SKM-1 (cell line): ENCODE data around the gene PIGW.
A peak's percentile ranks its signal among the peaks of the same experiment; 100 is the strongest.

Experiments
- DNase-seq: peaks from one replicate; lab custom pipeline; 2025; ENCODE audit not compliant: unreplicated experiment; lab: John Stamatoyannopoulos, UW

The PIGW gene

GRCh38 chr17:36545077-36545464 is 10.3 kb downstream of the PIGW start:
- peak; percentile 60 for DNase-seq

GRCh38 chr17:36545465-36546417 is 11.0 kb downstream of the PIGW start:
- peak; percentile 90 for DNase-seq

- no peak for DNase-seq
These were observed 11.8 kb downstream of the PIGW start for GRCh38 chr17:36546418-36547093.

- DNase-seq, result no peak
These were observed 13.0 kb downstream of the PIGW start for GRCh38 chr17:36547776-36548175.

- DNase-seq, result peak; percentile 4
These were observed 16.0 kb downstream of the PIGW start for GRCh38 chr17:36550491-36551417.

GRCh38 chr17:36553459-36553858 is 18.7 kb downstream of the PIGW start:
- no peak for DNase-seq

- no peak for DNase-seq
These were observed 31.3 kb downstream of the PIGW start for GRCh38 chr17:36566081-36566480.

- no peak for DNase-seq
These were observed 40.2 kb downstream of the PIGW start for GRCh38 chr17:36575028-36575427.

- no peak for DNase-seq
These were observed 42.0 kb downstream of the PIGW start for GRCh38 chr17:36576793-36577192.

- DNase-seq, result no peak
These were observed 43.9 kb downstream of the PIGW start for GRCh38 chr17:36578671-36579070.

GRCh38 chr17:36583787-36584186 is 49.0 kb downstream of the PIGW start:
- DNase-seq, result no peak

GRCh38 chr17:36586138-36586537 is 51.4 kb downstream of the PIGW start:
- no peak for DNase-seq
